Fibroblast of lung (primary cell): ENCODE measurements around the gene B3GALNT2.

Experiments
- CTCF ChIP-seq, 2 donors: IDR thresholded peaks in 1 of 2; conservative IDR thresholded peaks in 1 of 2; 1 replicate in 1 of 2; 2 replicates in 1 of 2; pipeline ENCODE4 v1.5.1; 2011 to 2012; ENCODE audit warnings: low read length in 2 of 2, control low read depth in 1 of 2, inconsistent platforms in 1 of 2, low read depth in 1 of 2, mild to moderate bottlenecking in 1 of 2
- EZH2 ChIP-seq: IDR thresholded peaks from 2 replicates; pipeline ENCODE4 v1.5.1; 2012; ENCODE audit warnings: low read length, control low read depth, mild to moderate bottlenecking; ENCODE audit errors: missing control alignments

- TF ChIP-seq CTCF (conservative IDR thresholded peaks at IDR 0.05 in 1 of 2, IDR thresholded peaks at IDR 0.05 in 1 of 2; ENCODE audit: low read depth in 1 of 2, low read length in 2 of 2) = no peak
- no peak for TF ChIP-seq EZH2
These were observed 3.4 kb upstream of the B3GALNT2 start for GRCh38 chr1:235507623-235508022.
